ENCODE results near the gene KLHDC9. TPM values are rescaled to one million over a fixed set of nuclear protein-coding genes. Genes with fewer than 3 reads are reported as not detected.

Gene KLHDC9
- total and polyA plus RNA-seq, 2 of the 13 experiments (the other 11 are each of a cell fraction or from before 2014, with no cell fraction given): 2.9 TPM

DNA sequence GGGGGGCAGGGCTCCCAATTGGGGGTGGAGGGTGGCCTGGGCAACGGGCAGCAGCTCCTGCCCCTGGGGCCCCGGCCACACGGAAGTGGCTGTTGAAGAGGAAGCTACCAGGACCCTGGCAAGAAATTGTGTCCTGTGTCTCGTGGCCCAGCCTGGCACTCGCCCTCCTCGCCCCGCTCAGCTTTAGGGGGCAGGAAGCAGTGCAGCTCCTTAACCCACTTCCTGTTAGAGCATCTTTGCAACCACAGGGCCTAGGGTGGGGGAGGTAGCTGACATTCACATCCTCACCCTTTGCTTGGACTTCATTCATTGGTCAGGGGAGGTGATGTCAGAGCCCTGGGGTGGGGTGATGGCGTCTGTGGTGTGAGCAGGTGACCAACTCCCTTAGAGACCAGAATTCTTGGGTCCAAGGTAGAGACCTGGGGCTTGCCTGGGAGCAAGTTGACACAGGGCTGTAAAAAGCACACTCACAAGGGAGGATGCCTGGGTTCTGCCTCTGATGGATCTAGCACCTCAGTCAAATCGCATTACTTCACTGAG is 28.4 kb upstream of the KLHDC9 start, which contains the start of gene ARHGAP30:
Gene ARHGAP30 (minus strand): TSS at position 161 of the 540 bp plus-strand sequence. CDS start 267 bp downstream, outside the sequence.
- TF ChIP-seq, protein P1, sequence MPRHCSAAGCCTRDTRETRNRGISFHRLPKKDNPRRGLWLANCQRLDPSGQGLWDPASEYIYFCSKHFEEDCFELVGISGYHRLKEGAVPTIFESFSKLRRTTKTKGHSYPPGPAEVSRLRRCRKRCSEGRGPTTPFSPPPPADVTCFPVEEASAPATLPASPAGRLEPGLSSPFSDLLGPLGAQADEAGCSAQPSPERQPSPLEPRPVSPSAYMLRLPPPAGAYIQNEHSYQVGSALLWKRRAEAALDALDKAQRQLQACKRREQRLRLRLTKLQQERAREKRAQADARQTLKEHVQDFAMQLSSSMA (CRISPR knock-in tag; IDR thresholded peaks at IDR 0.05): no peak
- TF ChIP-seq ZBTB20 (CRISPR knock-in tag; IDR thresholded peaks at IDR 0.05; ENCODE audit: borderline replicate concordance, low read depth) (no peak), ZNF629 (CRISPR knock-in tag; conservative IDR thresholded peaks at IDR 0.05) (no peak), ZNF180 (CRISPR knock-in tag; IDR thresholded peaks at IDR 0.05; ENCODE audit: borderline replicate concordance, low read depth) (no peak), ZNF251 (CRISPR knock-in tag; IDR thresholded peaks at IDR 0.05) (no peak), MIER2 (CRISPR knock-in tag; IDR thresholded peaks at IDR 0.05) (no peak)
- TF ChIP-seq, protein P2, sequence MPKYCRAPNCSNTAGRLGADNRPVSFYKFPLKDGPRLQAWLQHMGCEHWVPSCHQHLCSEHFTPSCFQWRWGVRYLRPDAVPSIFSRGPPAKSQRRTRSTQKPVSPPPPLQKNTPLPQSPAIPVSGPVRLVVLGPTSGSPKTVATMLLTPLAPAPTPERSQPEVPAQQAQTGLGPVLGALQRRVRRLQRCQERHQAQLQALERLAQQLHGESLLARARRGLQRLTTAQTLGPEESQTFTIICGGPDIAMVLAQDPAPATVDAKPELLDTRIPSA (CRISPR knock-in tag; IDR thresholded peaks at IDR 0.05; ENCODE audit: borderline replicate concordance): no peak
- DNase-seq (ENCODE audit: low spot score) (no peak), FAIRE-seq (no peak), ATAC-seq (no peak)
- no TSS peak for BruUV-seq (replicated peaks)
- CTCF ChIA-PET (ENCODE audit: low intra/inter-chr PET ratio, low total read pairs): no interaction called here
- in situ Hi-C loops (cut with HindIII; ENCODE audit: extremely low pct_ligation_motif_present, low pct_unique_long_range_greater_than_20kb): no loop called here
- Histone ChIP-seq H3K4me1 (ENCODE audit: insufficient read depth, low read length) (peaks cover 31% of the 10 kb centered on the region), H3K4me3 (replicated peaks in 1 of 3; ENCODE audit: insufficient read depth in 1 of 3, low read depth in 2 of 3, low read length in 3 of 3) (no peak within 1 kb of the TSS), H2AFZ (ENCODE audit: low read length) (no peak within 1 kb of the TSS), H3K27me3 (ENCODE audit: control insufficient read depth in 1 of 2, insufficient read depth in 2 of 2, low read length in 2 of 2) (no peaks in the 10 kb centered on the region), H3K27ac (ENCODE audit: extremely low read length, insufficient read depth, low read length) (no peak within 1 kb of the TSS), H3K9me3 (ENCODE audit: low read length) (no peaks in the 10 kb centered on the region), H3K9ac (ENCODE audit: insufficient read depth, low read depth, low read length) (no peak within 1 kb of the TSS), H3K79me2 (ENCODE audit: insufficient read depth, low read length) (no peaks in the 10 kb centered on the region), H4K20me1 (ENCODE audit: insufficient read depth, low read length) (no peaks in the 10 kb centered on the region), H3K4me2 (ENCODE audit: low read depth, low read length) (no peak within 1 kb of the TSS), H3K36me3 (replicated peaks in 1 of 2; ENCODE audit: control insufficient read depth in 1 of 2, insufficient read depth in 2 of 2, low read length in 2 of 2) (no peaks in the 10 kb centered on the region)
- POLR2A ChIA-PET: interaction anchor here (1.6 kb wide), 1 partner anchor 24 kb away, joined by 4 read pairs; the partner anchor contains the start of gene USF1
- 92% methylated on average over 5 of the region's 9 CpGs for WGBS (ENCODE audit: low lambda C conversion rate)
- intact Hi-C loops (cut with micrococcal nuclease; ENCODE audit: unreplicated experiment): no loop called here

Measured in HepG2 (cell line).